GM18907 (cell line): ENCODE measurements around the gene PFKP.
"Not testable (repeated sequence)": the region's sequence is repeated elsewhere in the genome, so short reads cannot be mapped to it uniquely, and the experiment has no call there.

ENCODE experiments used
- ATAC-seq: cut with Tn5 transposase; IDR thresholded peaks from one replicate; pipeline ENCODE4 v1.9.1; 2021; ENCODE audit warnings: mild to moderate bottlenecking, moderate library complexity; ENCODE audit not compliant: unreplicated experiment

Gene PFKP

DNA sequence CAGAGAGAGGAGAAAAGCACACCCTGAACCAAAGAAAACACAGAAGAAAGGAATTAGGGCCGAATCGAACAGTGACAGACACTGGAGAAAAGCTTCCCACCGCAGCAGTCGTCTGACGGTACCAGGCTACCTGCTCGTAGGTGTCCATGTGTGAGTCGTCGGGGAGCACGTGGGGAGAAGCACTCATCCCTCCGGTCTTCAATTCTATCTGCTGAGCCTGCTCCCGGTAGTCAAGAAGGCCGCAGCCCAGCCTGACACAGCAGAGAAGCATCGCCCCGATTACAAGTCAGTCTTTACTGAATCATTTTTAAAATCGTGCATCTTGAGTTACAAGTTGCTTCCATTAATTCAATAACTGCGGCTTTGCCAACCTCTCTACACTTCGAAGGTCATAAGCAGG, 80.7 kb downstream of the PFKP start:
- ATAC-seq, result no peak

- ATAC-seq, result no peak
Measured at GRCh38 chr10:3148994-3149393, 81.6 kb downstream of the PFKP start.

- no peak for ATAC-seq
Measured at GRCh38 chr10:3149918-3150317, 82.6 kb downstream of the PFKP start.

GRCh38 chr10:3150366-3150765, 83.0 kb downstream of the PFKP start:
- ATAC-seq, result no peak

- ATAC-seq, result no peak
Measured at GRCh38 chr10:3150961-3151360, 83.6 kb downstream of the PFKP start.

GRCh38 chr10:3151889-3152565, 84.7 kb downstream of the PFKP start:
- no peak for ATAC-seq

DNA sequence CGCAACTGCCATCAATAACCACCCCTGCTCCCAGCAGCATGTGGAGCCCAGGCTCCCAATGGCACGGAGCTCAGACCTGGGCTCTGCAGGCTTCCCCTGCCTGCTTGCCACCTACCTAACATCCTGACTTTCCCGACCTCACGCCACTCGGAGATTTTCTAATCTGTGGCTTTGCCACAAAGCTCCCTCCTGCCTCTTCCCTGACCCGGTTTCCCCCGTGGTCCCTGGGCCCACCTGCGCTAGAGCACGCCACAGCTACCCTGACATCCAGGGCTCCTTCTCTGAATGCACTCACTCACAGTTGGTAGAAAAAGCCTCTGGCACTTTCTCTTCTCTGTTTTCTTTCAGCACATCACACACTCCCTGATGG, 85.2 kb downstream of the PFKP start:
- ATAC-seq, result no peak

DNA sequence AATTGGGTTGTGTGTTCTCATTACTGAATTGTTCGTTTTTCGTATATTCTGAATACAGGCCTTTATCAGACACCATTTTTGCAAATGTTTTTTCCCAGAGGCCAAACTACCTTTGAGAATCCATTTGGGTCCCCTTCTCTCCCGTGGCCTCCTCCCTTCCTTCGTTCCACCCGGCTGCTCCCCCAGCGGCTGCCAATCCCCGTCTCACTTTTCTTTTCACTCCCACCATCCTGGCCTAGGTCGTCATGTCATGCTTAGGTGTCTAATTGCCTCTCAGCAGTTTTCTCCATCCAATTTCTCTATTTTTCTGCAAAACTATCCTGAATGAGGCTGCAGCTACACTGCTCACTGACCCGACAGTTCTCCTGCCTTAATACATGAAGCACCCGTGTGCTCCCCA, 87.3 kb downstream of the PFKP start:
- ATAC-seq, result no peak

GRCh38 chr10:3159152-3159551, 91.8 kb downstream of the PFKP start:
- ATAC-seq, result no peak

- ATAC-seq, result no peak
Measured at GRCh38 chr10:3162533-3162932, 95.2 kb downstream of the PFKP start.

DNA sequence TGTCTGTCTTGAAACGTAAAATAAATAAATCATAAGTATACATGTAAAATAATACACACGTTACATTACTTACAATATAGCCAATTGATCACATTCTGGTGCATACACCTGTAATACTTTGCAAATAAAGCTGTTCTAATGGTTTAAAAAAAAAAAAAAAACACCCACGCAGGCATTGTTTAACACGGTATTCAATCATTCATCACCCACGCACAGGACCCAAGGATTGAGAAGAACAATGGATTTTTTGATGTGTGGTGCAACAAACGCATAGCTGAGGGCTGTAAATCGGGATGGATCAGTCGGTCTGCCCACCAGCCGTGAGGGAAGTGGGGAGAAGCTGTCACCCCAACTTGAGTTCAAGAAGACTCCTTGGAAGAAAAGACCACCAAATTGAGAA, 96.5 kb downstream of the PFKP start:
- no peak for ATAC-seq

- no peak for ATAC-seq
Measured at GRCh38 chr10:3165196-3165595, 97.8 kb downstream of the PFKP start.

DNA sequence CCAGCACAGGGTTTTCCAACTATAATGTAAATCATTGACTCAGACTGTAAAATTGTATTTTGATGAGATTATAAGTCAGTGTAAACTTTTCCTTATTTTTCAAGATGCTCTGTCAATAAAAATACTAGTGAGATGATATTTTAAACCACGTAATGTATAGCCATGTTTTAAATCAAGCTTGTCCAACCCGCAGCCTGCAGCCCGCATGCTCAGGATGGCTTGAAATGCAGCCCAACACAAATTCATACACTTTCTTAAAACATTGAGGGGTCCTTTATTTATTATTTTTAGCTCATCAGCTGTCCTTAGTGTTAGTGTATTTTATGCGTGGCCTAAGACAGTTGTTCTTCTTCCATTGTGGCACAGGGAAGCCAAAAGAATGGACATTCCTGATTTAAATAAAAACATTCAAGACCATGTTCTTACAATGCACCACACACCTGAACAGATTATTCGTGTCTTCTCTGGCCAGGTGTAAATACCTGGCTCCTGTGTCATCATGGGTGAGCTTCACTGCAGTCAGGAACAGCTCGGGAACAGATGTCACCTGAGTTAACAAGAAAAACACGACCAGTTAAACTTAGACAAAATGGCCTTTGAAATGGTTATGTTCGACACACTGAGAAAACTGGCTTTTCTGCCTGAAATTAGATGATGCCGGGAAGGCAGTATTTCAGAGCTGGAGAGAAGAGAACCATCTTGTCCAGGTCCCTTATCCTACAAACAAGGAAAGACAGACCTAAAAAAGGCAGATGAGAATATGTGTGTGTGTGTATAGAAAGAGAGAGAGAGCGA, 99.3 kb downstream of the PFKP start:
- ATAC-seq, result no peak

DNA sequence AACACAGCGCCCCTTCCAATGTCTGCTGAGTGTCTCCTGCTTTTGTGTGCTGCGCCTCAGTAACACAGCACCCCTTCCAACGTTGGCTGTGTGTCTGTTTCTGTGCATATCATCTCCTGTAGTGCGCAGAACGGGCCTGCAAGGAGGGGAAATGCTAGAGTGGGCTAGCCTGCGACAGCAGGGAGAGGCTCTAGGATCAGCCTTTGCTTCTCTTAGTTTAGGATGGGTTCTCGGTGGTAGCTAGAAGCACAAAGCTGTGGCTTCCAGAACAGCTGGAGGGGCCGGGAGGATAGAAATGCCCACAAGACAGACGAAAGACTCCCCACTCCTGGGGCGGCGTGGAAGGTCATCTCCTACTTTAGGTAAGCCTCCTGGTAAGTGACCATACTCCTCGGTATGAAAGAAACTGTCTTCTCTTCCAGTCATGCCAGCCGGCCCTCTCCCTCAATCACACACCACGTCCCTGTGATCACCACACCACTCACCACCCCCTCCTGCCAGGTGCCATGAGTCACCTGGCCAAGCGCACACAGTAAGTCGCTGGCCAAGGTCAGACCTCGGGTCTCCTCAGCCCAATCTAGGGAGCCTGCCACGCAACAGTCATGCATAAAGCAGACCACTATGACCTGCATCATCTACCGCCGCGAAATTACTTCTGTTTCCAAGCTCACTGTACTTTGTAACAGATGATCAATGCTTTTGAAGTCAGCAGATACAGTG, 100.4 kb downstream of the PFKP start:
- ATAC-seq, result no peak

GRCh38 chr10:3169271-3169670, 101.9 kb downstream of the PFKP start:
- ATAC-seq, result no peak

GRCh38 chr10:3169673-3170072, 102.3 kb downstream of the PFKP start:
- no peak for ATAC-seq

GRCh38 chr10:3171488-3171887, 104.1 kb downstream of the PFKP start:
- ATAC-seq, result not testable (repeated sequence)

- no peak for ATAC-seq
Measured at GRCh38 chr10:3172081-3172445, 104.7 kb downstream of the PFKP start.

GRCh38 chr10:3172446-3173170, 105.3 kb downstream of the PFKP start, which contains the start of gene PITRM1:
TSS of gene PITRM1 (minus strand) at chr10:3172782. CDS start at chr10:3172772, 10 bp downstream.
- peak; percentile 98 for ATAC-seq

GRCh38 chr10:3173171-3173878, 106.0 kb downstream of the PFKP start:
- peak; percentile 32 for ATAC-seq

DNA sequence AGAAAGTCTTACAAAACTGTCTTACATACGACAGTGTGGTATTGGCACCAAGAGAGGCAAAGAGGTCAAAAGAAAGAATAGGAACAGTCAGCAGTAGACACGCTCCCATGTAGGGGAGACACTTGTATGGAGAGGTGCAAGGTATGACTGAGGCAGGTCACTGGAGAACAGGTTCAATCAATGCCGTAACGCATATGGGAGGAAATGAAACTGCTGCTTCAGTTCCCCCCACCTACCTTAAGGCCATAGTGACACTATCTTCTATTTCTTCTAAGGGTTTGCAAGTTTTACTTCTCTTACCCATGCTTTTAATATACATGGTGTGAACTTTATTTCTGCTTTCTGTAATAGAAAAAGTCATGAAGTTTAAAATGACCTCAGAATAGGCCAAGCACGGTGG, 110.7 kb downstream of the PFKP start:
- no peak for ATAC-seq
